Activated CD4-positive, alpha-beta T cell treated with anti-CD3 and anti-CD28 coated beads for 4 hours (primary cell): ENCODE results near the gene UGT1A9.
A peak's percentile ranks its signal among the peaks of the same experiment; 100 is the strongest.
"Not testable (repeated sequence)": the region's sequence is repeated elsewhere in the genome, so short reads cannot be mapped to it uniquely, and the experiment has no call there.

Experiments
- DNase-seq, 2 donors: peaks; one replicate each; pipeline ENCODE4 v3.0.0-alpha.2; 2020

Gene UGT1A9

DNA sequence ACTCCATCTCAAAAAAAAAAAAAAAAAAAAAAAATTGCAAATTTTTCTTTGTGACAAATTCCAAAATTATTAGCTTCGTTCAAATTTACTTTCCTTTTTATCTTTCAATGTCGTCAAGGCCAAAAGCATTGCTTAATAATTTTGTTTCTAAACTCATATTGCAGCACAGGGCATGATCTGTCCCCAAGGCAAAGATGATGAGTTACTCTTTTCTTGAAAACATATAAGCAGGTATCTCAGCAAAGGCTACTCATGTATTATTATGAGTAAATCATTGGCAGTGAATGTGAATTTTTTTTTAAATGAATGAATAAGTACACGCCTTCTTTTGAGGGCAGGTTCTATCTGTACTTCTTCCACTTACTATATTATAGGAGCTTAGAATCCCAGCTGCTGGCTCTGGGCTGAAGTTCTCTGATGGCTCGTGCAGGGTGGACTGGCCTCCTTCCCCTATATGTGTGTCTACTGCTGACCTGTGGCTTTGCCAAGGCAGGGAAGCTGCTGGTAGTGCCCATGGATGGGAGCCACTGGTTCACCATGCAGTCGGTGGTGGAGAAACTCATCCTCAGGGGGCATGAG is 9.9 kb downstream of the UGT1A9 start, which contains the start of gene UGT1A7:
TSS of gene UGT1A7 (plus strand) at position 381 of the 579 bp plus-strand sequence. CDS start at position 418, 37 bp downstream.
- no peak for DNase-seq

- no peak for DNase-seq
These were observed 12.9 kb downstream of the UGT1A9 start for GRCh38 chr2:233684640-233685039.

- DNase-seq, result no peak
These were observed 15.2 kb downstream of the UGT1A9 start for GRCh38 chr2:233686928-233687327.

GRCh38 chr2:233688341-233688740 is 16.6 kb downstream of the UGT1A9 start:
- DNase-seq, result no peak

DNA sequence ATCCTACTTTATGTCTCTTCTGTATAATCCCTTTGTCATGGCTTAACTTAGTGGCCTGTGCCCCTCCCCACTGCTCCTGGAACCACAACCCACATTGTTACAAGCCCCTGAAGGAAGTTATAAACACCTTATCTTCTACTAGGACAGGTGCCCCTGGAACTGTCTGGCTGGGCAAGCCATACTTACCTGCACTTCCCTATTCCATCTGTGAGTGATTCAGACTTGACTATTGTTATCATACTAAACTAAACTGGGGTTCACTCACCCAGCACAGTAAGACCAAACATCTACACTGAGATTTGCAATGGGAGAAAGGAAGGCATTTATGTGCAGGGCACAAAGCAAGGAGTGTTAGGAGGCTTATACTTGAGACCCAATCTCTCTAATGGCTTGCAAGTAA is 17.3 kb downstream of the UGT1A9 start:
- DNase-seq, result no peak

- no peak for DNase-seq
These were observed 17.8 kb downstream of the UGT1A9 start for GRCh38 chr2:233689501-233689900.

DNA sequence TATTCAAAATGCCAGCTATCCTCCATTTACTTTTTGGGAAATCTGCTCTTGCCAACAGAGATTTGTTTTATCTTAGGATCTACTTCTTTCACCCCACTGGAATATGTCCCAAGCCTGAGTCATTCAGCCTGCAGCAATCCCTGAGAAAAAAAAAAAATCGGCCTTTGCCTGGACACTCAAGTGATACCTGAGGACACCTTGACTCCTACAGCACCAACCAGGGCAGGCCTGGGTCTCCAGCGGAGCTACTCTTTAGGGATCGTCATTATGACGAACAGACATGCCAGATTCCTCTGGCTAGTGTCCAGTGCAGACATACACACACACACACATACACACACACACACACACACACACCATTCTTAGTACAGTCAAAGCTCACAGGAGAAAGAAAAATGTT is 18.7 kb downstream of the UGT1A9 start:
- no peak for DNase-seq

- DNase-seq, result no peak
These were observed 20.0 kb downstream of the UGT1A9 start for GRCh38 chr2:233691443-233692433.

GRCh38 chr2:233692648-233693047 is 20.9 kb downstream of the UGT1A9 start, which contains the start of gene UGT1A6:
Gene UGT1A6, plus strand, starts transcription at chr2:233692890. Its CDS starts 115 bp downstream, at chr2:233693005.
- no peak for DNase-seq

GRCh38 chr2:233693963-233694362 is 22.3 kb downstream of the UGT1A9 start:
- DNase-seq, result no peak

GRCh38 chr2:233698740-233699139 is 27.0 kb downstream of the UGT1A9 start:
- DNase-seq, result no peak

DNA sequence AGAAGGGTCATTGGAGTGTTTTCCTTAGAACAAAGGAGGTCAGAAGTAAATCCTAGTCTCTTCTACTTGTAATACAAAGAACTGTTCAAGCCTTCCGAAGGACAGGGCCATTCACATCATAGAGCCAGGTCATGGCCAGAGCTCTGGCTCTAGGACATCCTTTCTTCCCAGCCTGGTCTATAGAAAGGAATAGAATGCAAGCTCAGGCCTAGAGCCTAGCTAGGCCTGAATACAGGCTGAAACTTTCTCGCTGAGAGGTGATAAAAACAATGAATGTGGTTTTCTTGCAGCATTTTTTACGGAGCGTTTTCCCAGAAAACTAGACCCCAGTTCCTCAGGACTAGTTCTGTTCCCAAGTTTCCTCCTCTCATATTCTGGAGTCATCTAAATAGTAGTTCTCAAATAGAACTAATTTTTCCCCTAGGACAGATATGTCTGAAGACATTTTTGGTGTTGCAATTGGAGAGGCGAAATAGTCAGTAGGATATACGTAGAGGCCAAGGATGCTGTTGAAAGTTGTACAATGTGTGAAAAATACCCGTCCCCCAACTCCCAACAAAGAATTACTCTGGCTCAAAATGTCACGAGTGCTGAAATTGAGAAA is 27.8 kb downstream of the UGT1A9 start:
- DNase-seq, result no peak

DNA sequence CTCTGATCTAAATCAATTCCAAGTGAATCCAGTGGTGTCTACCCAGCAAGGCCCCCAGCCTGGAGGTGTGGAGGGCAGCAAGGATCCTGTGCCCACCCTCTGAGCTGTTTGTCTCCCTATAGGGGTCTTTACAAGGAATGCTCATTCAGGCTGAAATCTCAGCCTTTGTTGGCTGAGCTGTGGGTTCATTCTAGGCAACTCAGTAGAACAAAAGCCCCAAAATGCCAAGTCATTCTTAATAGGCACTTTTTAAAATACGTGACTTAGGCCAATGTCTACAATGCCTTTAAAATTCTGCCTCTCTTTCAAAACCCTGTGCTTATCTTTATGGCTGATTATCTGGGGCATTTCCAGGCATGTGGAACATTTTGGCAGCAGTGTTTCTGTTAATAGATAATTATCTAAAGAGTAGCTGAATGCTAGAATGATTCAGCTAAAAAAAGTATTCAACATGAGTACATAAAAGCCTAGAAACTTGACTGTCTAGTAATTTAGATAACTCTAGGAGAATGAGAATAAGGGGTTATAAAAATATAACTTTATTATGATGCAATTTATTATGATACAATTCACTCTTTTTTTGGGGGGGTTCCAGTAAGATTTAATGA is 28.4 kb downstream of the UGT1A9 start:
- no peak for DNase-seq

GRCh38 chr2:233700842-233701241 is 29.1 kb downstream of the UGT1A9 start:
- not testable (repeated sequence) for DNase-seq

DNA sequence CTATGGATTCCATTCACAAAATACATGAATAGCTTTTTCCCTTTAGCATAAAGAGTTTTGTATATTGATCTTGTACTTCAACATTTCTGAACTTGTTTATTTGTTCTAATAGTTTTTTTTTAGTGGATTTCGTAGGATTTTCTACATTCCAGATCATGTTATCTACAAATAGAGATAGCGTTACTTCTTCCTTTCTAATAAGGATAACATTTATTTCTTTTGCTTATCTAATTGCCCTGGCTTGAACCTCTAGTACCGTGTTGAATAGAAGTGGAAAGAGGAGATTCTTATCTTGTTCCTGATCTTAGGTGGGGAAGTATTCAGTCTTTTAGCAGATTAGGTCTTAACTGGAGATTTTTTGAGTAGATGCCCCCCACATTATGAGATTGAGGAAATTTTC is 30.5 kb downstream of the UGT1A9 start:
- no peak for DNase-seq

- no peak for DNase-seq
These were observed 34.3 kb downstream of the UGT1A9 start for GRCh38 chr2:233705911-233706506.

GRCh38 chr2:233706720-233707119 is 35.0 kb downstream of the UGT1A9 start:
- DNase-seq, result no peak

DNA sequence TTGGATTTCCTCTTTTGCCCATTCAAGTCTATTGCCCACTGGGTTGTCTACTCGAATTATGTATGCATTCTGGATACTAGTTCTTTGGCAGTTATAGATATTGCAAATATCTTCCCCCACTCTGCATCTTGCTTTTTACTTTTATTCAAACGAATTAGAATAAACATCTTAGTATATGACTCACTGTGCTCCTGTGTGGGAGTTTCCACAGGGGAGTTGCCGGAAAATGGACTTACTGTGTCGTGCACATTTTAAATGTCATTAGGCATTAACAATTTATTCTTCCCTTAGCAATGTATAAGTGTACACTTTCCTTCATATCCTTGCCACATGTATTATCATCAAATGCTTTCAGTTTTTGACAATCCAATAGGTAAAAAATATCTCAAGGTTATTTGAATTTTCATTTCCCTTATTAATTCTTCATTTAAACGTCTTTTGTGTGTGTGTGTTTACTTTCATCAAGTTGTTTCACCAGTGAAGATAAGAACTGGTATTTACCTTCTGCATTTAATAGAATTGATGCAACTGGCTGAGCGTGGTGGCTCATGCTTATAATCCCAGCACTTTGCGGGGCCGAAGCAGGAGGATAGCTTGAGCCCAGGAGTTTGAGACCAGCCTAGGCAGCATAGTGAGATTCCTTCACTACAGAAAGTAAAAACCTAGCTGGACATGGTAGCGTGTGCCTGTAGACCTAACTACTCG is 36.4 kb downstream of the UGT1A9 start:
- DNase-seq, result no peak

- no peak for DNase-seq
These were observed 37.2 kb downstream of the UGT1A9 start for GRCh38 chr2:233708942-233709341.

- peak; percentile 54 to 66 for DNase-seq
These were observed 39.8 kb downstream of the UGT1A9 start for GRCh38 chr2:233711312-233712008.

DNA sequence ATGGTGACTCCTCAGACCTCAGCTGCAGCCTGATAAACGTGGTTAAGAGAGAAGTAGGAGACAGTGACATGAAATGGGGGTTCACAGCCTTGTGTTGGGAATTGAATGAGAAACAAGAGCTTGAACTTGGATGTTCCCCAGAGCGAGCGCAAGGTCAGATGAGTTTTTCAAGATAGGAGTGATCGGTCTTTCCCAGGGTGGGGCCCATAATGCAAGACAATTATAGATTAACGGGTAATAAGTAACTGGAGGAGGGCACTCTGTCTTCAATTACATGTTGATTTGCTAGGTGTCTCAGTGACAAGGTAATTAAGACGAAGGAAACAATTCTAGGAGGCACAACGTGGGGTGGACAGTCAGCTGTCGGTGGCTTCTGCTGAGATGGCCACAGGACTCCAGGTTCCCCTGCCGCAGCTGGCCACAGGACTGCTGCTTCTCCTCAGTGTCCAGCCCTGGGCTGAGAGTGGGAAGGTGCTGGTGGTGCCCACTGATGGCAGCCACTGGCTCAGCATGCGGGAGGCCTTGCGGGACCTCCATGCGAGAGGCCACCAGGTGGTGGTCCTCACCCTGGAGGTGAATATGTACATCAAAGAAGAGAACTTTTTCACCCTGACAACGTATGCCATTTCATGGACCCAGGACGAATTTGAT is 41.0 kb downstream of the UGT1A9 start, which contains the start of gene UGT1A5:
TSS of gene UGT1A5 (plus strand) at position 297 of the 651 bp plus-strand sequence. CDS start at position 382, 85 bp downstream.
- DNase-seq, result no peak
